Measurements from ENCODE around the gene FER.
"Not testable (repeated sequence)": the region's sequence is repeated elsewhere in the genome, so short reads cannot be mapped to it uniquely, and the experiment has no call there.

Gene FER

GRCh38 chr5:108989761-108990392 lies 242.2 kb downstream of the FER start:
- DNase-seq: no peak

GRCh38 chr5:108992396-108993085 lies 244.8 kb downstream of the FER start:
- not testable (repeated sequence) for DNase-seq

- DNase-seq: not testable (repeated sequence)
Measured at GRCh38 chr5:108993440-108993839, 245.7 kb downstream of the FER start.

- no peak for DNase-seq
Measured at GRCh38 chr5:108997720-108998119, 250.0 kb downstream of the FER start.

- DNase-seq: no peak
Measured at GRCh38 chr5:108998216-108998615, 250.5 kb downstream of the FER start.

- DNase-seq: no peak
Measured at GRCh38 chr5:109003928-109004327, 256.2 kb downstream of the FER start.

GRCh38 chr5:109005297-109006009 lies 257.8 kb downstream of the FER start:
- no peak for DNase-seq

GRCh38 chr5:109006129-109006528 lies 258.4 kb downstream of the FER start:
- no peak for DNase-seq

GRCh38 chr5:109016300-109016699 lies 268.6 kb downstream of the FER start:
- no peak for DNase-seq

GRCh38 chr5:109022056-109022455 lies 274.4 kb downstream of the FER start:
- no peak for DNase-seq

GRCh38 chr5:109025729-109026128 lies 278.0 kb downstream of the FER start:
- not testable (repeated sequence) for DNase-seq

- DNase-seq: no peak
Measured at GRCh38 chr5:109027983-109028607, 280.4 kb downstream of the FER start.

- no peak for DNase-seq
Measured at GRCh38 chr5:109028608-109029299, 281.1 kb downstream of the FER start.

GRCh38 chr5:109029847-109030246 lies 282.1 kb downstream of the FER start:
- DNase-seq: no peak

- DNase-seq: no peak
Measured at GRCh38 chr5:109030360-109031143, 282.9 kb downstream of the FER start.

- no peak for DNase-seq
Measured at GRCh38 chr5:109034306-109034705, 286.6 kb downstream of the FER start.

GRCh38 chr5:109035436-109035835 lies 287.7 kb downstream of the FER start:
- DNase-seq: no peak

GRCh38 chr5:109038209-109038840 lies 290.6 kb downstream of the FER start:
- DNase-seq: no peak

- no peak for DNase-seq
Measured at GRCh38 chr5:109041317-109041716, 293.6 kb downstream of the FER start.

- DNase-seq: no peak
Measured at GRCh38 chr5:109045710-109046109, 298.0 kb downstream of the FER start.

GRCh38 chr5:109049565-109049964 lies 301.9 kb downstream of the FER start:
- no peak for DNase-seq

- DNase-seq: not testable (repeated sequence)
Measured at GRCh38 chr5:109050321-109050720, 302.6 kb downstream of the FER start.

All from stimulated activated naive CD4-positive, alpha-beta T cell (primary cell).